Suppressor macrophage treated with lipopolysaccharide for 1 hour (primary cell): Measurements from ENCODE around the gene PLGRKT.
"Not testable (repeated sequence)": the region's sequence is repeated elsewhere in the genome, so short reads cannot be mapped to it uniquely, and the experiment has no call there.

Source experiments
- DNase-seq, 3 donors: peaks; one replicate each; pipeline ENCODE4 v3.0.0-alpha.2; 2020 to 2022

PLGRKT gene

GRCh38 chr9:5437254-5438216 is at the start of gene PLGRKT:
PLGRKT (minus strand) TSS chr9:5437925; CDS start chr9:5431977, 5,948 bp downstream.
- DNase-seq = peak; percentile 97 to 98 (median 97)

- DNase-seq = no peak
Measured at GRCh38 chr9:5486988-5487387, 49.3 kb upstream of the PLGRKT start.

GRCh38 chr9:5485378-5486085 is 47.8 kb upstream of the PLGRKT start:
- no peak for DNase-seq

DNA sequence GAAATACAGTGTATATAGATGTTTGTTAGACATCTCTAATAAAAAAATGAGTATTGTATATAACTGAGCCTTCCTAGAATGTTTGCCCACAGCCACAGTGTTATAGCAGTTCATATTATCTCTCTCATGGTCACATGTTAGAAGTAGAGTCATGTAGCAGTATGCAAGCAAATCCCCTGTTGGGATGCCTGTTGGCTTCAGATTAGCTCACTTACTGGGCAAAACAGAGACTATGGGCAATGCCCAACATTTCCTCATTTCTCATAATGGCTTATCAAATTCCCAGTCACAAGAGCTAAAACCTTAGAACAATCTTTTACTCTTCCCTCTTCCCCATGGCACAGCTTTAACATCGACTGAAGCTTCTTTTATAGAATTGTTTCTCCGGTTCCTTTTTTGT is 45.6 kb upstream of the PLGRKT start:
- DNase-seq = peak; percentile 28 to 70 (median 40)

DNA sequence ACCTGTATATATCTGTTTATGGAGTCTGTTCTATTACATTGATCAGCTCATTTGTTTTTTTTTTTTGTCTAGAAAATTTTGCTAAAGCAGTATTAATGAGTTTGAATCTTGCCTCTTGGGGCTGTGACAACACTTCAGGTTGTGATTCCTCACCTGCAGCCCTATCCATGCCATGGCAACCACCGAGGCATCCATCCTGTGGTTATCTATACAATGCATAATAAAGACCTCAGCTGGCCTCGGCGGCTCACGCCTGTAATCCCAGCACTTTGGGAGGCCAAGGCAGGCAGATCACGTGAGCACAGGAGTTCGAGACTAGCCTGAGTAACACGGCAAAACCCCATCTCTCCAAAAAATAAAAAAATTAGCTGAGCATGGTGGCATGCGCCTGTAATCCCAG is 44.5 kb upstream of the PLGRKT start:
- DNase-seq = no peak

- peak in 2 of 3 donors; percentile 47 to 70 for DNase-seq
Measured at GRCh38 chr9:5481322-5482040, 43.8 kb upstream of the PLGRKT start.

GRCh38 chr9:5480919-5481318 is 43.2 kb upstream of the PLGRKT start:
- no peak for DNase-seq

- DNase-seq = peak in 2 of 3 donors; percentile 31 to 47
Measured at GRCh38 chr9:5479994-5480694, 42.4 kb upstream of the PLGRKT start.

DNA sequence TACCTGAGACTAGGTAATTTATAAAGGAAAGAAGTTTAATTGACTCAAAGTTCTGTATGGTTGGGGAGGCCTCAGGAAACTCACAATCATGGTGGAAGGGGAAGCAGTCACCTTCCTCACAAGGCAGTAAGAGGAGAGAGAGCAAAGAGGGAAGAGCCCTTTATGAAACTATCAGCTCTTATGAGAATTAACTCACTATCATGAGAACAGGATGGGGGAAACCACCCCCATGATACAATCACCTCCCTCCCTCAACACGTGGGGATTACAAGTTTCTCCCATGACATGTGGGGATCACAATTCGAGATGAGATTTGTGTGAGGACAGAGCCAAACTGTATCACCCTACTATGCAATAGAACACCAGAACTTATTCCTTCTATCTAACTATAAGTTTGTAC is 40.5 kb upstream of the PLGRKT start:
- DNase-seq = peak; percentile 75 to 86 (median 76)

- not testable (repeated sequence) for DNase-seq
Measured at GRCh38 chr9:5475611-5476010, 37.9 kb upstream of the PLGRKT start.

- no peak for DNase-seq
Measured at GRCh38 chr9:5470816-5471215, 33.1 kb upstream of the PLGRKT start.

DNA sequence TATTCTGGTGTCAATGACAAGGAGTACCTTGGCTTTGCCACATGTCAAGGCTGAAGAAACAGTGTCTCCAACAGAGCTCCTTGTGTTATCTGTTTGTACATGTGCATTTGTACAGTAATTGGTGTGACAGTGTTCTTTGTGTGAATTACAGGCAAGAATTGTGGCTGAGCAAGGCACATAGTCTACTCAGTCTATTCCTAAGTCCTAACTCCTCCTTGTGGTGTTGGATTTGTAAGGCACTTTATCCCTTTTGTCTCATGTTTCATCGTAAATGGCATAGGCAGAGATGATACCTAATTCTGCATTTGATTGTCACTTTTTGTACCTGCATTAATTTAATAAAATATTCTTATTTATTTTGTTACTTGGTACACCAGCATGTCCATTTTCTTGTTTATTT is 32.4 kb upstream of the PLGRKT start:
- DNase-seq = no peak

GRCh38 chr9:5468850-5469249 is 31.1 kb upstream of the PLGRKT start:
- DNase-seq = peak; percentile 59 to 77 (median 66)

DNA sequence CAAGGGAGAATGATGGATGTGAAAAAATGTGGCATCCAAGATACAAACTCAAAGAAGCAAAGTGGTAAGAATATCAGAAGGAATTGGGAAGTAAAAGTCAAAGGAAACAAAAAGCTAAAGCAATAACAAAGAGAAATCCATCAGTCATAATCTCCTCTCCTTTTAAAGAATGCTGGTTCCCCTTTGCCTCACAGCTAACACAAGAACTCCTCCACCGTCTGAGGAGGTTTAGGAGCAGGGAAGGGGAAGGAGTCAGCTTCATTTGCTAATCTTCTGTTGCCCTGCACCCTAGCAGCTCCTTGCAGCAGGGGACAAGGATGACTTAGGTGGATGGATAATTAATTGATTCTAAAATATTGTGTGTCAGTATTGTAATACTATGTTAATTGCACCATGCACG is 29.0 kb upstream of the PLGRKT start:
- DNase-seq = peak; percentile 56 to 68 (median 56)

DNA sequence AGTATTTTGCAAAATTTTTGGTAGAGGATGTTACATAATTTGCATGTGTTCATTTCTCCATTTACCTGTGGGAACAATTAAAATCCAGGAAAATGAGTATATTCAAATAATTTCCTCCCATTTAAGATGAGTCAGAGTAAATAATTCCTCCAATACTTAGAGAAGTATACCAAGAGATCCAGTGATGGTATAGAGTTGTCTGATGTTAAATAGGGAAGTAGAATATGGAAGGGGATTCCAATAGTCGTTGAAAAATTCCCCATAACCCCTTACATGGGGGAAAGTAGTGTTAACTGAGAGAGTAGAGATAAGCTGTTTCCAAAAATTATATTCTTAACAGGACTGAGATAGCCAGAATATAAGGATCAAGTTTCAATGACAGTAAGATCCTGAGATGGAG is 28.3 kb upstream of the PLGRKT start:
- peak; percentile 54 to 88 (median 65) for DNase-seq

- not testable (repeated sequence) for DNase-seq
Measured at GRCh38 chr9:5464831-5465330, 27.2 kb upstream of the PLGRKT start.

- no peak for DNase-seq
Measured at GRCh38 chr9:5460157-5460556, 22.4 kb upstream of the PLGRKT start.

GRCh38 chr9:5459289-5459829 is 21.6 kb upstream of the PLGRKT start:
- peak; percentile 85 to 96 (median 89) for DNase-seq

- DNase-seq = peak; percentile 68 to 94 (median 89)
Measured at GRCh38 chr9:5455181-5455580, 17.5 kb upstream of the PLGRKT start.

- DNase-seq = peak in 1 of 3 donors; percentile 32
Measured at GRCh38 chr9:5453673-5454072, 15.9 kb upstream of the PLGRKT start.

- no peak for DNase-seq
Measured at GRCh38 chr9:5453004-5453403, 15.3 kb upstream of the PLGRKT start.

DNA sequence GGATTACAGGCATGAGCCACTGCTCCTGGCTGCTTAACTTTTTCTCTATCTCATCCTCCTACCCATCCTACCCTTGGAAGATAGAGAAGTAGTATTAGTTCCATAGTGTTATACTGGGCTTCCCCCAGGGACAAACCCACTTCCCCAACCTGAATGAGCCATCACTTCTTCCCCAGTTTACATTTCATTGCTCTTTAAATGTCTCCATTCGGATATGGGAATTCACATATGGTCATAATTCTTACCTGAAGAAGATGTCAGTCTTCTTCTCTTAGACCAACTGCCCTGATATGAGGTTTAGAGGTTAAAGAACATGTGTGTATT is 14.5 kb upstream of the PLGRKT start:
- DNase-seq = peak; percentile 70 to 87 (median 75)
